SH-SY5Y (cell line): ENCODE results near the gene TEPSIN.

Experiments used
- GATA2 ChIP-seq: IDR thresholded peaks from 2 replicates; pipeline ENCODE4 v1.6.1; 2011; ENCODE audit warnings: mild to moderate bottlenecking, low read depth, low read length
- GATA3 ChIP-seq: IDR thresholded peaks from 2 replicates; pipeline ENCODE4 v1.6.1; 2011; ENCODE audit warnings: low read depth, mild to moderate bottlenecking, low read length, moderate library complexity

GRCh38 chr17:81233811-81234505 lies 4.9 kb downstream of the TEPSIN start:
- no peak for TF ChIP-seq GATA2
- TF ChIP-seq GATA3 = no peak
